ENCODE data around the gene MS4A3.

DNA sequence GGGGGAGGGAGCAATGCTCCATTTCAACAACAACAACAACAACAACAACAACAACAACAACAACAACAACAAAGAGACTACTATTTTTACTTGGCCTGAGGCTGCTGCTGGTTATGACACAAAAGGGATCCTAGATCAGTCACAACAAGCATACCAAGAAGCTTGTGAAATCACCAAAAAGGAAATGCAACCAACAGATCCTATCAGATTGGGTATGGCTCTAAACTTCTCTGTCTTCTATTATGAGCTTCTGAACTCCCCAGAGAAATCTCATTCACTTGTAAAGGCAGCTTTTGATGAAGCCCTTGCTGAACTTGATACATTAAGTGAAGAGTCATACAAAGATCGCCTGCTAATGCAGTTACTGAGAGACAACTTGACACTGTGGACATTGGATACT, 21.5 kb downstream of the MS4A3 start:
- TF ChIP-seq, protein P1, sequence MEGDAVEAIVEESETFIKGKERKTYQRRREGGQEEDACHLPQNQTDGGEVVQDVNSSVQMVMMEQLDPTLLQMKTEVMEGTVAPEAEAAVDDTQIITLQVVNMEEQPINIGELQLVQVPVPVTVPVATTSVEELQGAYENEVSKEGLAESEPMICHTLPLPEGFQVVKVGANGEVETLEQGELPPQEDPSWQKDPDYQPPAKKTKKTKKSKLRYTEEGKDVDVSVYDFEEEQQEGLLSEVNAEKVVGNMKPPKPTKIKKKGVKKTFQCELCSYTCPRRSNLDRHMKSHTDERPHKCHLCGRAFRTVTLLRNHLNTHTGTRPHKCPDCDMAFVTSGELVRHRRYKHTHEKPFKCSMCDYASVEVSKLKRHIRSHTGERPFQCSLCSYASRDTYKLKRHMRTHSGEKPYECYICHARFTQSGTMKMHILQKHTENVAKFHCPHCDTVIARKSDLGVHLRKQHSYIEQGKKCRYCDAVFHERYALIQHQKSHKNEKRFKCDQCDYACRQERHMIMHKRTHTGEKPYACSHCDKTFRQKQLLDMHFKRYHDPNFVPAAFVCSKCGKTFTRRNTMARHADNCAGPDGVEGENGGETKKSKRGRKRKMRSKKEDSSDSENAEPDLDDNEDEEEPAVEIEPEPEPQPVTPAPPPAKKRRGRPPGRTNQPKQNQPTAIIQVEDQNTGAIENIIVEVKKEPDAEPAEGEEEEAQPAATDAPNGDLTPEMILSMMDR (IDR thresholded peaks at IDR 0.05), result no peak
- TF ChIP-seq, protein P2, sequence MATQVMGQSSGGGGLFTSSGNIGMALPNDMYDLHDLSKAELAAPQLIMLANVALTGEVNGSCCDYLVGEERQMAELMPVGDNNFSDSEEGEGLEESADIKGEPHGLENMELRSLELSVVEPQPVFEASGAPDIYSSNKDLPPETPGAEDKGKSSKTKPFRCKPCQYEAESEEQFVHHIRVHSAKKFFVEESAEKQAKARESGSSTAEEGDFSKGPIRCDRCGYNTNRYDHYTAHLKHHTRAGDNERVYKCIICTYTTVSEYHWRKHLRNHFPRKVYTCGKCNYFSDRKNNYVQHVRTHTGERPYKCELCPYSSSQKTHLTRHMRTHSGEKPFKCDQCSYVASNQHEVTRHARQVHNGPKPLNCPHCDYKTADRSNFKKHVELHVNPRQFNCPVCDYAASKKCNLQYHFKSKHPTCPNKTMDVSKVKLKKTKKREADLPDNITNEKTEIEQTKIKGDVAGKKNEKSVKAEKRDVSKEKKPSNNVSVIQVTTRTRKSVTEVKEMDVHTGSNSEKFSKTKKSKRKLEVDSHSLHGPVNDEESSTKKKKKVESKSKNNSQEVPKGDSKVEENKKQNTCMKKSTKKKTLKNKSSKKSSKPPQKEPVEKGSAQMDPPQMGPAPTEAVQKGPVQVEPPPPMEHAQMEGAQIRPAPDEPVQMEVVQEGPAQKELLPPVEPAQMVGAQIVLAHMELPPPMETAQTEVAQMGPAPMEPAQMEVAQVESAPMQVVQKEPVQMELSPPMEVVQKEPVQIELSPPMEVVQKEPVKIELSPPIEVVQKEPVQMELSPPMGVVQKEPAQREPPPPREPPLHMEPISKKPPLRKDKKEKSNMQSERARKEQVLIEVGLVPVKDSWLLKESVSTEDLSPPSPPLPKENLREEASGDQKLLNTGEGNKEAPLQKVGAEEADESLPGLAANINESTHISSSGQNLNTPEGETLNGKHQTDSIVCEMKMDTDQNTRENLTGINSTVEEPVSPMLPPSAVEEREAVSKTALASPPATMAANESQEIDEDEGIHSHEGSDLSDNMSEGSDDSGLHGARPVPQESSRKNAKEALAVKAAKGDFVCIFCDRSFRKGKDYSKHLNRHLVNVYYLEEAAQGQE (IDR thresholded peaks at IDR 0.05), result no peak
- TF ChIP-seq RAD21 (conservative IDR thresholded peaks at IDR 0.05 in 1 of 2, IDR thresholded peaks at IDR 0.05 in 1 of 2) (no peak), ZFP36 (IDR thresholded peaks at IDR 0.05; ENCODE audit: borderline replicate concordance, partially characterized antibody) (no peak), FOSL2 (IDR thresholded peaks at IDR 0.05) (no peak), FOSL2 (CRISPR knock-in tag; IDR thresholded peaks at IDR 0.05) (no peak), RFX5 (IDR thresholded peaks at IDR 0.05) (no peak)
- TF ChIP-seq, protein P3, sequence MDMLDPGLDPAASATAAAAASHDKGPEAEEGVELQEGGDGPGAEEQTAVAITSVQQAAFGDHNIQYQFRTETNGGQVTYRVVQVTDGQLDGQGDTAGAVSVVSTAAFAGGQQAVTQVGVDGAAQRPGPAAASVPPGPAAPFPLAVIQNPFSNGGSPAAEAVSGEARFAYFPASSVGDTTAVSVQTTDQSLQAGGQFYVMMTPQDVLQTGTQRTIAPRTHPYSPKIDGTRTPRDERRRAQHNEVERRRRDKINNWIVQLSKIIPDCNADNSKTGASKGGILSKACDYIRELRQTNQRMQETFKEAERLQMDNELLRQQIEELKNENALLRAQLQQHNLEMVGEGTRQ (IDR thresholded peaks at IDR 0.05), result no peak
- TF ChIP-seq, protein P4, sequence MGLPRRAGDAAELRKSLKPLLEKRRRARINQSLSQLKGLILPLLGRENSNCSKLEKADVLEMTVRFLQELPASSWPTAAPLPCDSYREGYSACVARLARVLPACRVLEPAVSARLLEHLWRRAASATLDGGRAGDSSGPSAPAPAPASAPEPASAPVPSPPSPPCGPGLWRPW (IDR thresholded peaks at IDR 0.05), result no peak

Measured in A549 (cell line).